Aorta (tissue), 5 donors: ENCODE data around the gene APOE. TPM values are rescaled to one million over a fixed set of nuclear protein-coding genes. Genes with fewer than 3 reads are reported as not detected.

Experiments
- ATAC-seq: fragments of 200-7000 bp; cut with Tn5 transposase; one replicate; pipeline ENCODE4 v1.9.1; 2022; ENCODE audit warnings: moderate library complexity; ENCODE audit not compliant: low FRiP score
- DNase-seq, 2 donors: peaks; one replicate each; pipeline ENCODE4 v3.0.0-alpha.2; 2020
- H3K27ac ChIP-seq, 2 donors: one replicate each; pipeline ENCODE4 v1.5.1; 2013; ENCODE audit warnings: low read length in 2 of 2, mild to moderate bottlenecking in 2 of 2, moderate library complexity in 2 of 2, control low read depth in 1 of 2, inconsistent platforms in 1 of 2, low read depth in 1 of 2
- H3K27me3 ChIP-seq, 2 donors: one replicate each; pipeline ENCODE4 v1.6.1; 2013; ENCODE audit warnings: control low read depth in 1 of 2, low read length in 1 of 2, mild to moderate bottlenecking in 1 of 2, moderate library complexity in 1 of 2; ENCODE audit not compliant: insufficient read depth in 2 of 2, control insufficient read depth in 1 of 2
- H3K36me3 ChIP-seq, 2 donors: one replicate each; pipeline ENCODE4 v1.6.1; 2013; ENCODE audit warnings: control low read depth in 1 of 2, low read length in 1 of 2, mild to moderate bottlenecking in 1 of 2; ENCODE audit not compliant: insufficient read depth in 2 of 2, control insufficient read depth in 1 of 2
- H3K4me1 ChIP-seq, 2 donors: one replicate each; pipeline ENCODE4 v1.6.1; 2013; ENCODE audit warnings: low read length in 2 of 2, control low read depth in 1 of 2, mild to moderate bottlenecking in 1 of 2, moderate library complexity in 1 of 2; ENCODE audit not compliant: insufficient read depth in 2 of 2, control insufficient read depth in 1 of 2
- H3K4me3 ChIP-seq, 2 donors: one replicate each; pipeline ENCODE4 v1.5.1; 2013; ENCODE audit warnings: low read length in 2 of 2, control low read depth in 1 of 2, mild to moderate bottlenecking in 1 of 2
- H3K9me3 ChIP-seq: one replicate; pipeline ENCODE4 v1.6.1; 2013; ENCODE audit warnings: mild to moderate bottlenecking, low read length; ENCODE audit not compliant: control insufficient read depth
- WGBS, 2 donors: extraction: QIAGEN DNeasy Blood & Tissue Kit; methylation state at CpG; one replicate each; pipeline ENCODE4 v1.1.7; 2013; 5-methylcytosine and 5-hydroxymethylcytosine counted together
- intact Hi-C, 2 donors: fragments of 100-400 bp; cut with DNase I; formaldehyde crosslinking; loops; one replicate each; pipeline versions ENCODE4 v1.14.2 to v1.15.0; 2022
- polyA plus RNA-seq, 2 donors: library from polyadenylated mRNA; stranded (reverse); fragments of 200-250 nt; gene quantifications; one replicate each; pipeline ENCODE4 v1.2.3, GENCODE V29; 2013
- total RNA-seq, 2 donors: library from RNA; stranded (reverse); fragmentation: NEBNext Ultra II Directional; extraction: Animal tissue kit (Norgen Biotek cat#: 25700); gene quantifications; one replicate each; pipeline ENCODE4 v1.2.1, GENCODE V29; 2021
- donor health status: healthy with polysubstance abuse.
- donor health status: Bipolar disorder and iron deficiency.
- donor health status: DM: no; HTN: no; CAD: no.
- donor health status: DM: no; HTN: no; CAD: no.
- donor health status: DM: yes; HTN: yes; CAD: no.

APOE gene
- total and polyA plus RNA-seq, 4 donors, result 96.1 to 455 (median 156) TPM

- Histone ChIP-seq H3K4me1 (no peaks in the 10 kb centered on the region), H3K4me3 (no peak overlapping the region), H3K36me3 (no peaks in the 10 kb centered on the region), H3K27me3 (no peaks in the 10 kb centered on the region), H3K27ac (no peak overlapping the region), H3K9me3 (no peaks in the 10 kb centered on the region)
- ATAC-seq, result no peak
- no peak for DNase-seq
- intact Hi-C loops, result loop anchor here in 1 of 2 donors (10.0 kb wide), 1 partner anchor 163 kb away; no protein-coding TSS in a partner anchor
- 80 to 89% methylated on average over 5 of the region's 5 CpGs for WGBS, 2 donors
Observed at GRCh38 chr19:44948237-44948636, 42.6 kb downstream of the APOE start.

DNA sequence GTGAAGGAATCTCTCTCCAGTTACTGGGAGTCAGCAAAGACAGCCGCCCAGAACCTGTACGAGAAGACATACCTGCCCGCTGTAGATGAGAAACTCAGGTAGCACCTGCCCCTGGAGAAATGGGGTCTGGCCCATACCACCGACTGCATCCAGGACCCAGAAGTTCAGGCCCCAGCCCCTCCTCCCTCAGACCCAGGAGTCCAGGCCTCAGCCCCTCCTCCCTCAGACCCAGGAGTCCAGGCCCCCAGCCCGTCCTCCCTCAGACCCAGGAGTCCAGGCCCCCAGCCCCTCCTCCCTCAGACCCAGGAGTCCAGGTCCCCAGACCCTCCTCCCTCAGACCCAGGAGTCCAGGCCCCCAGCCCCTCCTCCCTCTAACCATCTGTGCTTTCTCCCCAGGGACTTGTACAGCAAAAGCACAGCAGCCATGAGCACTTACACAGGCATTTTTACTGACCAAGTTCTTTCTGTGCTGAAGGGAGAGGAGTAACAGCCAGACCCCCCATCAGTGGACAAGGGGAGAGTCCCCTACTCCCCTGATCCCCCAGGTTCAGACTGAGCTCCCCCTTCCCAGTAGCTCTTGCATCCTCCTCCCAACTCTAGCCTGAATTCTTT is 43.3 kb downstream of the APOE start:
- no peaks in the 10 kb centered on the region for H3K36me3 ChIP-seq
- H3K4me3 ChIP-seq, result no peak overlapping the region
- H3K9me3 ChIP-seq, result no peaks in the 10 kb centered on the region
- no peaks in the 10 kb centered on the region for H3K4me1 ChIP-seq
- DNase-seq, result no peak
- H3K27ac ChIP-seq, result no peak overlapping the region
- no peaks in the 10 kb centered on the region for H3K27me3 ChIP-seq
- intact Hi-C loops, result loop anchor here in 1 of 2 donors (10.0 kb wide), 1 partner anchor 164 kb away; no protein-coding TSS in a partner anchor
- ATAC-seq, result no peak
- WGBS, 2 donors, result 84 to 87% methylated on average over 4 to 5 of the region's 5 CpGs

- DNase-seq (no peak), ATAC-seq (no peak)
- no peaks in the 10 kb centered on the region for H3K4me1 ChIP-seq
- no peak overlapping the region for H3K4me3 ChIP-seq
- WGBS, 2 donors, result 50 to 71% methylated on average over 9 of the region's 9 CpGs
- H3K9me3 ChIP-seq, result no peaks in the 10 kb centered on the region
- intact Hi-C loops, result loop anchor here in 1 of 2 donors (10.0 kb wide), 1 partner anchor 165 kb away; no protein-coding TSS in a partner anchor
- H3K27ac ChIP-seq, result no peak overlapping the region
- H3K27me3 ChIP-seq, result no peaks in the 10 kb centered on the region
- no peaks in the 10 kb centered on the region for H3K36me3 ChIP-seq
Observed at GRCh38 chr19:44949550-44949949, 44.0 kb downstream of the APOE start.

DNA sequence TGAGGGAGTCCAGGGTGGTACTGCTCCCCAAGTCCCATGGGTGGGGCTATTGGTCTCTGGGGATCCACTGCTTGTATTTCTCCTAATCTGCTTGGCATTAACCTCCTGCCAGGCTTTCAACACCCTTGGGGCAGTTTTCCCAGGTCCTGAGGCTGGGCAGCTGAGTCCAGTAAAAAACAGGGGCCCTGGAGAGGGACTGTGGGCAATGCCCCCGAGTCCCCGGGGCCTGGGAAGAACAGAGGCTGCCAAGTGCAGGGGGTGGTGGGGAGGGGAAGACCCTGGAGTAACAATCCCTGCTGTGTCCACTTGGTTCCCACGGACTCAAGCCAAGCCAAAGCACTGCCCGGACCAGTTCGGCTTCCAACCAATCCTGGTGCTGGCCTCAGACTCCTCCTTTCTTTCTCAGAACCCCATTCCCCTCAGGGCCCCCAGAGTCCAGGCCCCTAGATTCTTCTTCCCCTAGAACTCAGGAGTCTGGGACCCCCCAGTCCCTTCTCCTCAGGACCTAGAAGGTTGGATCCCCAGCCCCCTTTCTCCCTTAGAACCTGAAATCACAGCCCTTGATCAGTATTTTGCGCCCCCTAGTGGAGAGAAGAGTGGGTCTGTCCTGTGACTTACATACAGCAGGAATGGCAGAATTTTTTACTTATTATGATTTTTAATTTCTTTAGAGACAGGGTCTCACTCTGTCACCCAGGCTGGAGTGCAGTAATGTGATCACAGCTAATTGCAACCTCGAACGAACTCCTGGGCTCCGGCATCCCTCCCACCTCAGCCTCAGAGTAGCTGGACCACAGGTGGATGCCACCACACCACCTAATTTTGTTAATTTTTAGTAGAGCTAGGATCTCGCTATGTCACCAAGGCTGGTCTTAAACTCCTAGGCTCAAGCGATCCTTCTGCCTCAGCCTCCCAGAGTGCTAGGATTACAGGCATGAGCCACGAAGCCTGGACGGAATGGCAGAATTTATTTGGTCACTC is 45.9 kb downstream of the APOE start:
- Histone ChIP-seq H3K27me3 (no peaks in the 10 kb centered on the region), H3K27ac (no peak overlapping the region), H3K9me3 (no peaks in the 10 kb centered on the region), H3K36me3 (no peaks in the 10 kb centered on the region), H3K4me3 (no peak overlapping the region), H3K4me1 (no peaks in the 10 kb centered on the region)
- ATAC-seq, result no peak
- DNase-seq, result peak in 1 of 2 donors; percentile 66
- 25 to 27% methylated on average over 13 of the region's 13 CpGs for WGBS, 2 donors
- intact Hi-C loops, result loop anchor here (2.0 to 5.0 kb wide), 3 partner anchors 47 to 51 kb away; partner anchors contain the start of genes APOE (in 1 of the 2) and RELB (in 1 of the 2)

DNA sequence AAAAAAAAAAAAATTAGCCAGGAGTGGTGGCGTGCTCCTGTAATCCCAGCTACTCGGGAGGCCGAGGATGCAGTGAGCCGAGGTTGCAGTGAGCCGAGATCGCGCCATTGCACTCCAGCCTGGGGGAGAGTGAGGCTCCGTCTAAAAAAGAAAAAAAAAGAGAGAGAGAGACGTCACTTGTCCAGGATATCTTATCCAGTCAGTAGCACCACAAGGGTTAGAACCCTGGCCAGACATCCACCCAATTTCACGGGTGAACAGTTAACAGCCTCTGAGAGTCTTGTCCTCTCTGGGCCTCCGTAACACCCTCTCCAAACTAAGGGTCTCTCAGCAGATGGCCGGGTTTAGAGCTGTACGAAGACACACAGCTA is 48.7 kb downstream of the APOE start:
- no peaks in the 10 kb centered on the region for H3K36me3 ChIP-seq
- no peaks in the 10 kb centered on the region for H3K4me1 ChIP-seq
- ATAC-seq (no peak), DNase-seq (no peak)
- H3K4me3 ChIP-seq, result peak overlapping the region; percentile 69 to 80
- H3K27me3 ChIP-seq, result no peaks in the 10 kb centered on the region
- WGBS, 2 donors, result 27 to 43% methylated on average over 13 of the region's 13 CpGs
- H3K9me3 ChIP-seq, result no peaks in the 10 kb centered on the region
- H3K27ac ChIP-seq, result peak overlapping the region in 1 of 2 donors; percentile 94
- intact Hi-C loops, result loop anchor here (5.0 kb wide), 2 partner anchors 48 to 52 kb away; partner anchors contain the start of gene RELB (in 1 of the 2)

- ATAC-seq (peak; percentile 97), DNase-seq (peak; percentile 99)
- Histone ChIP-seq H3K9me3 (no peaks in the 10 kb centered on the region), H3K4me3 (peak within 1 kb of the TSS; percentile 93 to 97), H3K4me1 (no peaks in the 10 kb centered on the region), H3K27me3 (no peaks in the 10 kb centered on the region), H3K36me3 (no peaks in the 10 kb centered on the region), H3K27ac (peak within 1 kb of the TSS in 1 of 2 donors; percentile 94)
- intact Hi-C loops, result loop anchor here (5.0 kb wide), 2 partner anchors 47 to 53 kb away; partner anchors contain the start of gene RELB (in 1 of the 2)
- 0 to 1% methylated on average over 65 of the region's 65 CpGs for WGBS, 2 donors
Observed at GRCh38 chr19:44954649-44955504, 49.3 kb downstream of the APOE start, which contains the start of gene CLPTM1. Gene CLPTM1 (plus strand): TSS chr19:44955380. CDS start chr19:44955396, 16 bp downstream.

GRCh38 chr19:44955505-44956439 is 50.2 kb downstream of the APOE start:
- no peaks in the 10 kb centered on the region for H3K9me3 ChIP-seq
- H3K36me3 ChIP-seq, result no peaks in the 10 kb centered on the region
- no peak for ATAC-seq
- no peak for DNase-seq
- peak overlapping the region in 1 of 2 donors; percentile 49 for H3K27ac ChIP-seq
- H3K27me3 ChIP-seq, result no peaks in the 10 kb centered on the region
- peak overlapping the region; percentile 93 to 97 for H3K4me3 ChIP-seq
- WGBS, 2 donors, result 3 to 4% methylated on average over 37 to 40 of the region's 40 CpGs
- intact Hi-C loops, result no loop called here
- no peaks in the 10 kb centered on the region for H3K4me1 ChIP-seq
